Esophagus (tissue), 2 donors: Measurements from ENCODE around the gene PGAP3. TPM values are rescaled to one million over a fixed set of nuclear protein-coding genes. Genes with fewer than 3 reads are reported as not detected.

Experiments
- H3K27ac ChIP-seq, 2 donors: one replicate each; pipeline ENCODE4 v1.5.1; 2013; ENCODE audit warnings: low read depth in 2 of 2, mild to moderate bottlenecking in 2 of 2, inconsistent platforms in 1 of 2, low read length in 1 of 2, moderate library complexity in 1 of 2
- H3K27me3 ChIP-seq, 2 donors: one replicate each; pipeline ENCODE4 v1.6.1; 2013; ENCODE audit warnings: low read length in 2 of 2, control low read depth in 1 of 2, mild to moderate bottlenecking in 1 of 2; ENCODE audit not compliant: insufficient read depth in 2 of 2, control insufficient read depth in 1 of 2
- H3K36me3 ChIP-seq, 2 donors: one replicate each; pipeline ENCODE4 v1.6.1; 2013; ENCODE audit warnings: low read length in 1 of 2; ENCODE audit not compliant: control insufficient read depth in 2 of 2, insufficient read depth in 2 of 2
- H3K4me1 ChIP-seq, 2 donors: one replicate each; pipeline ENCODE4 v1.6.1; 2013; ENCODE audit warnings: low read length in 1 of 2; ENCODE audit not compliant: control insufficient read depth in 2 of 2, insufficient read depth in 2 of 2
- H3K4me3 ChIP-seq, 2 donors: one replicate each; pipeline ENCODE4 v1.5.1; 2013; ENCODE audit warnings: low read length in 2 of 2, mild to moderate bottlenecking in 2 of 2, low read depth in 1 of 2, moderate library complexity in 1 of 2
- H3K9me3 ChIP-seq, 2 donors: one replicate each; pipeline ENCODE4 v1.6.1; 2013; ENCODE audit warnings: mild to moderate bottlenecking in 2 of 2, low read depth in 1 of 2, low read length in 1 of 2, moderate library complexity in 1 of 2; ENCODE audit not compliant: control insufficient read depth in 2 of 2, insufficient read depth in 1 of 2
- WGBS, 2 donors: extraction: QIAGEN DNeasy Blood & Tissue Kit; methylation state at CpG; one replicate each; pipeline ENCODE4 v1.1.7; 2013; 5-methylcytosine and 5-hydroxymethylcytosine counted together
- polyA plus RNA-seq, 2 donors: library from polyadenylated mRNA; stranded (reverse); fragments of 200-250 nt; gene quantifications; one replicate each; pipeline ENCODE4 v1.2.3, GENCODE V29; 2013
- donor health status: healthy with polysubstance abuse.
- donor health status: Bipolar disorder and iron deficiency.

Gene PGAP3
- polyA plus RNA-seq, 2 donors = 28.8 to 40.0 TPM

DNA sequence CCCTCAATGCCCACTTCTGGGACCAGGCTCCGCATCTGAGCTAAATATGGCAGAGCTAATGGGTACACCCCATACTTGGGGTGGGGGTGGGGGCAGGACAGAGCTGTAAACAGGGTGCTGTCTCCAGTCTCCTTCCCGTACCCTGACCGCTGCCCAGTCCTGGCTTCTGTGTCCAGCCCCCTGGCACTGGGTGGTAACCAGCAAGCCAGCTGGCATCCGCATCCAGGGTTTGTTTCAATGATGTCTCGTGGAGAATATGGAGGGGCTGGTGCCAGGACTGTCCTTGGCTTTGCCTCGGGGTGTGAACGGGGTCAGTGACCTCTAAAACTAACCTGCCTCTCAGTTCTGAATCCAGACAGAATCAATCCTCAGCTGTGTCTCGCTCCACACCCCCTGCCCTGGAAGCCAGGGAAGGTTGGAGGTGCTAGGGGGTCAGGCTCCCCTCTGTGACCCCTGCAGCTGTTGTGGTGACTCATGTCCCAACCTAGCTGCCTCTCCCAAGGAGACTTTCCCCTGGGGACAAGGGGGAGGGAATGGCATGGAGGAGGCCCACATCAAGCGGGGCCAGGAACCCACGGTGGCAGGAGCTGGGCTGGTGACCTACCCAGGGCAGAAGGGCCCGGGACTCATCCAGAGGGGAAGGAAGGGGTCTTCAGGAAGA, 21.1 kb downstream of the PGAP3 start:
- H3K4me3 ChIP-seq = no peak overlapping the region
- no peaks in the 10 kb centered on the region for H3K9me3 ChIP-seq
- no peak overlapping the region for H3K27ac ChIP-seq
- WGBS, 2 donors = 53 to 56% methylated on average over 11 of the region's 11 CpGs
- peaks cover 11 to 32% of the 10 kb centered on the region in 2 donors for H3K4me1 ChIP-seq
- H3K36me3 ChIP-seq = peaks cover 0 to 7% of the 10 kb centered on the region in 2 donors
- H3K27me3 ChIP-seq = no peaks in the 10 kb centered on the region

- peaks cover 11 to 31% of the 10 kb centered on the region in 2 donors for H3K4me1 ChIP-seq
- H3K27me3 ChIP-seq = no peaks in the 10 kb centered on the region
- peaks cover 0 to 7% of the 10 kb centered on the region in 2 donors for H3K36me3 ChIP-seq
- H3K4me3 ChIP-seq = no peak overlapping the region
- 49 to 50% methylated on average over 2 of the region's 2 CpGs for WGBS, 2 donors
- no peak overlapping the region for H3K27ac ChIP-seq
- H3K9me3 ChIP-seq = no peaks in the 10 kb centered on the region
Measured at GRCh38 chr17:39666231-39666600, 21.6 kb downstream of the PGAP3 start.

GRCh38 chr17:39665642-39666224, 22.1 kb downstream of the PGAP3 start:
- peaks cover 11 to 32% of the 10 kb centered on the region in 2 donors for H3K4me1 ChIP-seq
- H3K4me3 ChIP-seq = no peak overlapping the region
- WGBS, 2 donors = 56 to 58% methylated on average over 17 of the region's 17 CpGs

GRCh38 chr17:39664581-39665561, 23.0 kb downstream of the PGAP3 start, which contains the start of gene TCAP:
TCAP (plus strand) TSS chr17:39665349; CDS start chr17:39665360, 11 bp downstream.
- no peaks in the 10 kb centered on the region for H3K9me3 ChIP-seq
- no peak within 1 kb of the TSS for H3K4me3 ChIP-seq
- WGBS, 2 donors = 56 to 59% methylated on average over 15 of the region's 15 CpGs
- H3K27ac ChIP-seq = no peak within 1 kb of the TSS
- H3K36me3 ChIP-seq = peaks cover 3 to 20% of the 10 kb centered on the region in 2 donors
- H3K27me3 ChIP-seq = no peaks in the 10 kb centered on the region
- H3K4me1 ChIP-seq = peaks cover 11 to 37% of the 10 kb centered on the region in 2 donors

More at GRCh38 chr17:39665642-39666224, 22.1 kb downstream of the PGAP3 start:
- no peak overlapping the region for H3K27ac ChIP-seq
- peaks cover 0 to 12% of the 10 kb centered on the region in 2 donors for H3K36me3 ChIP-seq
- H3K9me3 ChIP-seq = no peaks in the 10 kb centered on the region
- H3K27me3 ChIP-seq = no peaks in the 10 kb centered on the region

DNA sequence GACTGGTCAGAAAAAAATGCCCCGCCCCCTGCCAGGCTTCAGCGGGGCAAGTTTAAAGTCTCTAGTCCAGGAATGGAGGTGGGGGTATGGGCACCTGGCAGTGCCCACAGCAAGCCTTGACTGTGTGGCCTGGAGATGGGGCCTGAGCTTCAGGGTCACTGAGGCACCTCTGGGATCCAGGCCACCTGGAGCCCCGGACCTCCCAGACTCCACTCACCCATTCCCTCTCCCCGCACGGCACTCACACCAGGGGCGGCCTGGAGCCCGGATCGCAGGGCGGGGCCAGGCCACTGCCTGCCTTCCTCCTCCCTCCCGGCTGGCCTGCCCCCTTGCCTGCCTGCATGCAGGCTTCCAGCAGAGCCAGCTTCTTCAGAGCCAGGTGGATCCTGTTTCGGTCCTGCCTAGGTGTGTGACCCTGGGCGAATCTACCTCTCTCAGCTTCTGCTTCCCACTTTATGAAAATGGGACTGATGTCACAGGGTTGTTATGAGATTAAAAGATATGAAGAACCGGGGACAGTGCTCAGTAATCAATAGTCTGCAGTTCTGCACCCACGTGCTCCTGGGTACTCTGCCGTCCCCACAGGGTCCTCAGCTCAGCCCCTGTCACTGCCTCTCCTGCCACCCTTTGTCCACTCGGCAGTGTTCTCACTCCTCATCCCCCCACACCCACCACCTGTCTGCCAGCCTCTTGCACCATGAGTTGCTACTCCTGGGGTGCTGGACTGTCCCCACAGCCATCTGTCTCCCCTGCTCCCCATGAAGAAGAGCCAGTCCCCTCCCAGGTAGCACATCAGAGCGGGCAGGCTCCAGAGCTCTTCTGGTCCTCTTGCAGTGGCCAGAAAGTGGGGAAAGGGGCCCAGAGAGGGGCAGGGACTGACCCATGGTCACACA, 23.9 kb downstream of the PGAP3 start:
- Histone ChIP-seq H3K4me3 (no peak overlapping the region), H3K4me1 (peaks cover 11 to 37% of the 10 kb centered on the region in 2 donors), H3K27me3 (no peaks in the 10 kb centered on the region), H3K9me3 (no peaks in the 10 kb centered on the region), H3K36me3 (peaks cover 3 to 26% of the 10 kb centered on the region in 2 donors), H3K27ac (peak overlapping the region in 1 of 2 donors; percentile 19)
- WGBS, 2 donors = 45 to 46% methylated on average over 17 of the region's 17 CpGs

GRCh38 chr17:39663340-39663687, 24.5 kb downstream of the PGAP3 start:
- H3K27me3 ChIP-seq = no peaks in the 10 kb centered on the region
- no peak overlapping the region for H3K27ac ChIP-seq
- H3K9me3 ChIP-seq = no peaks in the 10 kb centered on the region
- no peak overlapping the region for H3K4me3 ChIP-seq
- H3K4me1 ChIP-seq = peaks cover 10 to 37% of the 10 kb centered on the region in 2 donors
- 65 to 71% methylated on average over 4 of the region's 4 CpGs for WGBS, 2 donors
- H3K36me3 ChIP-seq = peaks cover 3 to 32% of the 10 kb centered on the region in 2 donors

GRCh38 chr17:39662551-39663339, 25.1 kb downstream of the PGAP3 start:
- peak overlapping the region in 1 of 2 donors; percentile 8 for H3K27ac ChIP-seq
- H3K36me3 ChIP-seq = peaks cover 3 to 36% of the 10 kb centered on the region in 2 donors
- WGBS, 2 donors = 75% methylated on average over 22 of the region's 22 CpGs
- H3K4me1 ChIP-seq = peaks cover 7 to 35% of the 10 kb centered on the region in 2 donors
- H3K9me3 ChIP-seq = no peaks in the 10 kb centered on the region
- no peaks in the 10 kb centered on the region for H3K27me3 ChIP-seq
- H3K4me3 ChIP-seq = no peak overlapping the region

DNA sequence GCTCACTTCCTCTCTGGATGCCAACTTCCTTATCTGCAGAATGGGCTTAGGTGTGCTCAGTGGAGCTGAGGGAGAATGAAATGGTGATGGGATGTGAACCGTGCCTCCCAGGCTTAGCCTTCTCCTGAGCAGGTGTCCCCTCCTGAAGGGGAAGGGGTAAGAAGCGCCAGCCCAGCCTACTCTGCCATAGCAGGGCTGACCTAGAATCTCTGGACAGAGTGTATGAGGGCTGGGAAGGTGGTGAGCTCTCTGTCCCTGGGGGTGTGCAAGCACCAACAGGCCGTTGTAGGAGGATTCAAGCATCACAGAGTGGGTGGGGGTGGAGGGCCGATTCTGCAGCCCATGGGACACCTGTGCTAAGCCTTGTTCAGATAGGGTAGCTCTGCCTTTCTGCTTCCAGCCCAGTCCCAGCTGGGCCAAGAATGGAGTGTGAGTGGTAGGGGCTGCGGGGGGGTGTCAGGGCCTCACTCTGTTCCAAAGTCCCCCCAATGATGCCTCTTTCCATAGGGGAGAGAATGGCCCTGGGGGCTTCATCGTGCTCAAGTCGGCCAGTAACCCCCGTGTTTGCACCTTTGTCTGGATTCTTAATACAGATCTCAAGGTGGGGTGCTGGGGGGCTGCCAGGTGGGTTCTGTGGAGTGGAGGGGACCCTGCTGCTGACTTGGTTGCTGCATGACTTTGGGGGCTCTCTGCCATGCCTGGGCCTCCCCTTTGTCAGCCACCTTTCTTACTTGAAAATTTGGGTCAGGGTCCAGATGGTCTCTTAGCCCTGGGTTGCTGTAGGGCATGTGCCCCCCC, 25.9 kb downstream of the PGAP3 start:
- H3K4me3 ChIP-seq = no peak overlapping the region
- no peaks in the 10 kb centered on the region for H3K9me3 ChIP-seq
- H3K27me3 ChIP-seq = no peaks in the 10 kb centered on the region
- H3K4me1 ChIP-seq = peaks cover 7 to 31% of the 10 kb centered on the region in 2 donors
- WGBS, 2 donors = 67 to 82% methylated on average over 8 of the region's 8 CpGs
- H3K27ac ChIP-seq = peak overlapping the region; percentile 16 to 46
- peaks cover 3 to 39% of the 10 kb centered on the region in 2 donors for H3K36me3 ChIP-seq
